Measurements from ENCODE around the gene GPX4.

DNA sequence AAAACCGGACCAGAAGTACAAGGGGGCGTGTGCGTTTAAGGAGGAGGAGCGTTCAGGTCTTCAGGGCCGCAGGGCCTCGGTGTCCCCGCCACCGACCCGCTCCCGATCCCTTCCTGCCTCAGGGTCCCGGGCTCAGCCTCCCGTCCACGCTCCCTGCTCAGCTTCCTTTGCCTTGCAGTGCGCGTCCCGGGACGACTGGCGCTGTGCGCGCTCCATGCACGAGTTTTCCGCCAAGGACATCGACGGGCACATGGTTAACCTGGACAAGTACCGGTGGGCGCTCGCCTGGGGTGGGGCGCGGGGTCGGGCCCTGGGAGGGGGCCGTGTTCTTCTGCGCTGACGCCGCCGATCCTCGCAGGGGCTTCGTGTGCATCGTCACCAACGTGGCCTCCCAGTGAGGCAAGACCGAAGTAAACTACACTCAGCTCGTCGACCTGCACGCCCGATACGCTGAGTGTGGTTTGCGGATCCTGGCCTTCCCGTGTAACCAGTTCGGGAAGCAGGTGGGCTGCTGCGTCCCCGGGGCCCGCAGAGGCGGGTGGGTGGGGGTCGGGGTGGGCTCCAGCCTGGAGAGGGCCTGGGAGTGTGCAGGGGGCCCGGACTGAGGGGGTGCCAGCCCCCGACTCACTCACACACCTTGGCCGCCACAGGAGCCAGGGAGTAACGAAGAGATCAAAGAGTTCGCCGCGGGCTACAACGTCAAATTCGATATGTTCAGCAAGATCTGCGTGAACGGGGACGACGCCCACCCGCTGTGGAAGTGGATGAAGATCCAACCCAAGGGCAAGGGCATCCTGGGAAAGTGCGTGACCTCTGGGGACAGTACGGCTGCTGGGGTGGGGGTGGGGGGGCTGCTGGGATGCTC is 1.4 kb downstream of the GPX4 start:
- TF ChIP-seq, protein P1, sequence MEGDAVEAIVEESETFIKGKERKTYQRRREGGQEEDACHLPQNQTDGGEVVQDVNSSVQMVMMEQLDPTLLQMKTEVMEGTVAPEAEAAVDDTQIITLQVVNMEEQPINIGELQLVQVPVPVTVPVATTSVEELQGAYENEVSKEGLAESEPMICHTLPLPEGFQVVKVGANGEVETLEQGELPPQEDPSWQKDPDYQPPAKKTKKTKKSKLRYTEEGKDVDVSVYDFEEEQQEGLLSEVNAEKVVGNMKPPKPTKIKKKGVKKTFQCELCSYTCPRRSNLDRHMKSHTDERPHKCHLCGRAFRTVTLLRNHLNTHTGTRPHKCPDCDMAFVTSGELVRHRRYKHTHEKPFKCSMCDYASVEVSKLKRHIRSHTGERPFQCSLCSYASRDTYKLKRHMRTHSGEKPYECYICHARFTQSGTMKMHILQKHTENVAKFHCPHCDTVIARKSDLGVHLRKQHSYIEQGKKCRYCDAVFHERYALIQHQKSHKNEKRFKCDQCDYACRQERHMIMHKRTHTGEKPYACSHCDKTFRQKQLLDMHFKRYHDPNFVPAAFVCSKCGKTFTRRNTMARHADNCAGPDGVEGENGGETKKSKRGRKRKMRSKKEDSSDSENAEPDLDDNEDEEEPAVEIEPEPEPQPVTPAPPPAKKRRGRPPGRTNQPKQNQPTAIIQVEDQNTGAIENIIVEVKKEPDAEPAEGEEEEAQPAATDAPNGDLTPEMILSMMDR (IDR thresholded peaks at IDR 0.05; ENCODE audit: low read depth, low read length) = no peak
- TF ChIP-seq EZH2phosphoT487 (IDR thresholded peaks at IDR 0.05; ENCODE audit: low read depth) = no peak
